Stimulated activated CD4-positive, alpha-beta T cell treated with anti-CD3 and anti-CD28 coated beads, Interleukin-12 subunit alpha, Interleukin-12 subunit beta, amount 100 ng/mL, for 24 hours (primary cell): ENCODE measurements around the gene TENM3.

ENCODE experiments used
- DNase-seq, 2 experiments: peaks; one replicate each; pipeline ENCODE4 v3.0.0-alpha.2; 2020; ENCODE audit warnings: low read depth in 2 of 2

TENM3 gene

DNA sequence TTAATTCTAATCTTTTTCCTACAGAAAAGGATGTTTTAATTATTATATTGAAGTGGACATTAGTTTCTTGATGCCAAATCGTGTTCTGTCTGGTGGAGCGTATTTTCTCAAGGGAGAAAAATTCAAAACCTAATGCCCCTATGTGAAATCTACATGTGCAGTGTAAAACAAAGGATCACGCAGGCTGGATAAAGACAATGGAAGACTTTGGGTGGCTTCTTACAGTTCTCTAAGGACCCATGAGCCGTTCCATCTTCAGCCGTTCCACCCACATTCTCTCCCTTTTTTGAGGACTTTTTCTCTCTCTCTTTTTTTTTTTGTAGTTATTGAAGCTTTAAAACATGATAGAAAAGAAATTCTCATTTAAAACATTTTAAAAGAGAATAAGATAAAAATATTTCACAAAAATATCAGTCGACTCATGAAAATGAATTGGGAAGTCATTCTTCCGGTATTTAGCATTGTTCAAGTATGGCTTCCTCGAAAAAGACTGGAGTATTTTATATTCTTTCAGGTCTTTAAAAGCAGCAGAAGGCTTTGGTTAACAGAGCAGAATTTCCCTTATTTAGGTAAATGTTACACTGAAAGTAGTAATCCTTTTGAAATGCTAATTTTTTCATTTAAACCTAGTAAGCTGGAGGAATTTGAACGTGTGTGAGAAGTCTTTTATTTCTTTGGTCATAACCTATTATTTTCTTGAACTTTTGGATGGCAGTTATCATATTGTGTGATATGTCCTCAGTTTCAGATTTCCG lies 11.0 kb downstream of the TENM3 start:
- DNase-seq: no peak

DNA sequence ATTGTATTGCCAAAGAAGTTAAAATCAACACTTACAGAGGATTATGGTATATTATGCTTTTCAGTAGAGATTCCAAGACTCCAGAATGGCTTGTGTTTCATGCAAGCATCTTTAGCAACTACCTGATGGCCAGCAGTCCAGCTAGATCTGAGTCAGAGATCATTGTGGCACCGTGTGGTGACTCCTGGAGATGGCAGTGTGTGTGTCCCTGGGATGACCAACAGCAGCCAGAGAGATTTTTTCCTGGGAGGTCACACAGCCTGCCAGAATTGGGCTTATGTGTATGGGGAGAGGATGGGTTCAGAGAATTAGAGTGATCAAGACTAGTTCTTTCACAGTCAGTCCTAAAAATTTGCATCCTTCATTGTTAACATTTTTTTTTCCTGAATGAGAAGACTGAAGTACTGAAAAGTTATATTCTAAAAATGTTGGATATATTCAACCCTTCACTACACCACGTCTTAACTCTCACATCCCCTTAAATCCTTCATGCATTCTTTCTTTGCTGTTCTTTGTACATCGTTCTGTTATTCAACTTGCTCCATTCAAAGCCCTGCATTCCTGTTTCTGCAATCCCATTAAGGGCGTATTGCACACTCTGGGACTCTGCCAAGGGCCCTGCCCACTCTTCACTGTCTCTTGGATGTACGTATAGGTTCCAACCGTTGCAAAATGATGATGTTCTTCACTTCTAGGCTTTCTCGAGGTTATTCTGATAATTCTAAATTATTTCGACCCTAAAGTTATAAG lies 12.4 kb downstream of the TENM3 start:
- DNase-seq: no peak

DNA sequence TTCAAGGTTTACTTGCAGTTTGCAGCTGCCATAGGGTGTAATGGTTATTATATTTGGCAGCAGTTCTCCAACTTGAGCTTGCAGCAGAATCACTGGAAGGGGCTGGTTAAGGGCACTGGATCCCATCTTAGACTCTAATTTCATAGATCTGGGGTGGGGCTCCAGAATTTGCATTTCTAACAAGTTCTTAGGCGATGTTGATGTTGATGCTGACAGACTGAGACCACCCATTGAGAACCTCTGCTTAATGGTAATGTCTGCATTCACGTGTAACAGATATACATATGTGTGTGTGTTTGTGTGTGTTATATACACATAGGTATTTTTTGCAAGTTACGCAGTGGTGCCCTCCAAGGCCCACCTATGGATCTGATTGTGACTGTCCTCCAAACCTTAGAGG lies 13.8 kb downstream of the TENM3 start:
- DNase-seq: no peak

DNA sequence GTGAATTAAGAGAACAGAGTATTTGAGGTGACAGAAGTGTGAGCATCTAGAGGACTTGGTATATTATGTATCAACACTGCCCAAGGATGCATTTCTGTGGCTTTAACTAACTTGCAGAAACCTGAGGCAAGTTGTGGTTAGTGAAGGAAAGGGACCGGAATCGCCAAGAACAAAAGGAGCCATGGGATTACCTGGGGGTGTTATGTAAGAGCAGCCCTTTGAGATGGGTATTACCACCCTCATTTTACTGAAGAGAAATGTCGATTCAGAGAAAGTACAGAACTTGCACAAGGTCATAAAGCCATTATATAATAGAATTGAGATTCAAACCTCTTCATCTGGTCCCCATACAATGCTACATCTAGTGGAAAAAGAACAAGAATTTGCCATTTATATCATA lies 14.3 kb downstream of the TENM3 start:
- no peak for DNase-seq

DNA sequence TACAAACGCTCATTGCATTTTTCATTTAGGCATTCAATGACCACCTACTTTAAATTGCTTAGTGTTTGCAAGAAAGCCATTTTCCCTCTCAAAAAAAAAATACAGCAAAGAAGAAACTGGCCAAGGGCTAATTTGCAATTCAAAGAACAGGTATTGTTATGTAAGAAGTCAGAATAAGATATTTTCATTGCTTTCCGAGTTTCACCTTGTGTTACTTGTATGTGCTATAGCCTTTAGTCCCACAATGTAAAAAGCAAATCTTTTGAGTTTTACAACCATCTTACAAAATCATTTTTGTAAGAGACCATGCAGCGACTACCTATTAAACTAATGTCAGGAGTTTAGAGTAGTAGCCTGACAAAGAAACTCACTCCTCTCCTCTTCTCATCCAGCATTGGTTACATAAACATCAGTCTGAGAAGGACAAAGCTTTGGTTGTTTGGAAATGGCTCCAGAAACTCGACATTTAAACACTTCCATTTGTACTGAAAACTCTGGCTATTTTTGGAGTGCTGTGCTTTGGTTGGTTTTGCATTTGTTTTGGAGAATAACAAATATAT lies 15.3 kb downstream of the TENM3 start:
- no peak for DNase-seq

DNA sequence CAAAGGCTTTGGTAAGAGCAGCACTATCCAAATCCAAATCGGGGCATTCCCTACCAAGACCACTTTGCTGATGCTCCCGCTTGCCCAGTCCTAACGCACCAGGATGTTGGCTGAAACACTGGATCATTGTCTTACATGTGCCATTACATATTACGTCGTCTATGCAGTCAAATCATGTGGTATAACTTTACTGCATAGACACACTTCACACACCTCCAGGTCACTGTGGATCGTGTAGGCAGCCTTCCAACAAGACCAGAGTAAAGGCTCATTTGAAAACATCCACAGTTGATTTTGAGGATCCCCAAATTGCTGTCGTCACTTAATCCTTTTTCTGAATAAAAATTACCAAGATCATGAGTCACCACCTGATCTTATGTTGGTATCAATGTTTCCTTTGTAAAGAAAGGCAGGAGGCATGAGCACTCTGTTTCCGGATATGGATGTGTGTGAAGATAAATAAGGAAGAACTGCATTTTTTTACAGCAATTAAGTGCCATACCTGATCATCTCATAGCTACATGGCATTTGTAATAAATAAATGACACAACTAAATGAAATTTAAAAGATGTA lies 18.5 kb downstream of the TENM3 start:
- no peak for DNase-seq

DNA sequence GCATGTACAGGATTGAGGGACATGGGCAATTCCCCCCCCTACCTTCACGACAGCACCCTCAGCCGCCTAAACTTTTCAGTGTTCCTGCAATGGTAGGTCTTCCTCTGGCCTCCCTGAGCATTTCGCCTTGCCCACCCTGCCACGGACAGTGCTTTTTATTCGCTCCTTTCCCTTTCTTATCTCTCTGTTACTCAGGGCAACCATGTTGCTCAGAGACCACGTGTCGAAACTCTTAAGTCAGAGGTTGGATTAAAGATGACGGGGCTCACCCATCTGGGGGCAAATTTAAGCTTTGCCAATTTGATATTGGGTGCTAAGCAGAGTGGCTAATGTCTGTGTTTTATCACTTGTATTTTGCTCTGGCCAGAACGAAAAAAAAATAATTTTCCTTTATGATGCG lies 20.4 kb downstream of the TENM3 start:
- no peak for DNase-seq

DNA sequence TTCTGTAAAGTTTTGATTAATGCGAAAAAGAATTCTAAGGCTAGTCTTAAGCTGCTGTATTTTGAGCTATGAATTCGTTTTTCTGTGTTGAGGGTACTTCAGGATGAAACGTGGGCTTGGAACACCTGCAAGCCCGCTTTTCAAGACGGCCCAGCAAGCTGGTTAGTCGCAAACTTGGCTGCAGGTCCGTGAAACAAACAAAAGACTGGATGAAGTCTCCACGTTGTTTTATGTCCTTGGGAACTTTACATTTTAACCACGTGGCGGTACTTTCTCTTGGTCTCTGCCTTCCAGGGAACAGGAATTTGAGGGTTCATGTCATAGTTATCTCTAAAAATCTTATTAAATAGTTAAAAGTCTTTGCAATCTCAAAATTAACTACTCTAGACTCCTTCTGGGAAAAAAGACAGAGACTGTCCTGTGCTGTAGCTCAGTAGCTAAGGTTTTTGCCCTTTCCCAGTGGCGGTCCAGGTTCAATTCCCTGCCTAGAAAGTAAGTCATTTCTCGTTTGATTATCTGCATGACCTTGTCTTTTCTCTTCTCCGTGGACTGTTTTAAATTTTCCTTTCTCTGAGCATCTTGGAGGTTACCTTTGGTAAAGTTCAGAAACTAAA lies 21.0 kb downstream of the TENM3 start:
- DNase-seq: no peak

DNA sequence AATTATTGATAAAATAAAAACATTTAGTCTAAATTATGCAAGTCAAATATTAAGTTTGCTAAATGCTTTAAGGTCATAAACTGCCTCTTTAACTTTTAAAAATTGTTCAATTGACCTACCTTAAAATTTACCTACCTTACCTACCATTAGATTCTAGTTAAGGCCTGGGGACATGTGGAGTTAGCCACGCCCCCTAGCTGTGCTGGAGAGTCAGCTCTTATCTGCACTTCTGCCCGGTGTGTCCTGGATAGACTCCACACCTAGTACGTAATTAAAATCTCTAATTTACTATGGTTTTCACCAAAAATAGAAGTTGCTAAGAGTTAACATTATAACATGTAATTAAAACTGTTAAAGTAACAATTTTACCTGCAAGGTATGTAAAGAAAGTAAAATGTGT lies 22.7 kb downstream of the TENM3 start:
- DNase-seq: no peak

DNA sequence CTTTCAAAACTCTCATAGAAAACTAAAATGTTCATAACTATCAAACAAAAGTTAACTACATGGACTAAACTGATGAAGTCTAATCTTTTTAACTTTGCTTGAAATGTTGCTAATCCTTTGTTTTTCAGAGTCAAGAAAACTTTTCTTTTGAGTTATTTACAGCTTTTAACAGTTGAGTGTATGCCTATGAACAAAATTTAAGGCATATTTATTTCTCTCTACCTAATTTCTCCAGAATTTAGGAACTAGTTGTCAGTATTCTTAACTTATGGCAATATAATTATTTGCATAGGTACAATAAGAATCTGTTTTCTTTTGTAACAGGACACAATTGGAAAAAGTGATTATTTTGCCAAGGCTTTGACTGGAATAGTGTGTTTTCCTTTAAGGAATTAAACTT lies 23.8 kb downstream of the TENM3 start:
- no peak for DNase-seq

DNA sequence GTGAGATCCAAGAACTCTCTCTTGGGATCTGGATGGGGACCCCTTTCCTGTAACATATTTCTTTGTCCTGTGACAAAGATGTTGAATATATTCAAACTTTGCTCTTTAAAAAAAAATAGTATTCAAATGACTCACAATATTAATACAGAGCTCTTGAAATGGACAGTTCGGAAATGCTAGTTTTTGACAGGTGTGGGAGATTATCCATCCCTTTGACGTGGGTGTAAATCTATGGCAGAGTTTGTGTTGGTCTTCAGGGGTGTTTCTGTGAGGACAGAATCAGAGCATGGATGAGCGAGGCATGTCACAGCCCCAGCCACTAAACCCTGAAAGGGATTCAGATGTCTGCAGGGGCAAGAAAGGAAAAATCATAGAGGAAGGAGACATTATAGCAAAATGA lies 25.8 kb downstream of the TENM3 start:
- DNase-seq: no peak

DNA sequence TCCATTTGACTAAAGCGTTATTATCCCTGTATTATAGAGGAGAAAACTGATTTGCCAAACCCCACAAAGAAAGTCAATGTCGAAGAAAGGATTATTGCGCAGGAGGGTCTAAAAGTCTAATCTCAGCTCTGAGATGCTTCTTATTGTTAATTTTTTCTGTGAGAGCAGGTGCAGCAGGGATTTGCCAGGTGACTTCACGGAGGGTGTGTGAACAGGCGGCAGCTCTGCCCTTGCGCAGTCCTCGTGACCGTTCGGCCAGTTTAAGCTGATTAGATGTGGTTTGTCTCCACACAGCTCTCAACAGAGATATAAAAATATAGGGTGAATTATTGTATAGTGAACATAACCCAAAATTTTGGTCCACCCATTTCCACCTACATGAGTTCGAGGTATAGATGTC lies 28.5 kb downstream of the TENM3 start:
- DNase-seq: no peak

DNA sequence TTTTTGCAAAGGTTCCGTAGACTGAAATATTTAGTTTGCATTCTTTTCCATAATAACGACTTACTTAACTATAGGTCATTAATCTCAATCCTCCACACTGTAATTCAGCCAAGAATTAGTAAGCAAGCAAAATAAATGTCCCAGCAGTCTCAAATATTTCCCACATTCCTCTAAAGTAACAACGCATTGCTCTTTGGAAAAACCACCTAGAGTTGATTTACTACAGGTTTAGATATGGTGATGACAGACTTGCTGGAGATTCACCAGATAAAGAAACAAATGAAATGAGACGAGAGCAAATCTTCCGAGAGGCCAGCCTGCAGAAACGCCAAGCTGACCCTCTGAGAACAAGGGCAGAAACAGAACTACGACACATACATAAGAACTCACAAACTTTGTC lies 28.9 kb downstream of the TENM3 start:
- DNase-seq: no peak

DNA sequence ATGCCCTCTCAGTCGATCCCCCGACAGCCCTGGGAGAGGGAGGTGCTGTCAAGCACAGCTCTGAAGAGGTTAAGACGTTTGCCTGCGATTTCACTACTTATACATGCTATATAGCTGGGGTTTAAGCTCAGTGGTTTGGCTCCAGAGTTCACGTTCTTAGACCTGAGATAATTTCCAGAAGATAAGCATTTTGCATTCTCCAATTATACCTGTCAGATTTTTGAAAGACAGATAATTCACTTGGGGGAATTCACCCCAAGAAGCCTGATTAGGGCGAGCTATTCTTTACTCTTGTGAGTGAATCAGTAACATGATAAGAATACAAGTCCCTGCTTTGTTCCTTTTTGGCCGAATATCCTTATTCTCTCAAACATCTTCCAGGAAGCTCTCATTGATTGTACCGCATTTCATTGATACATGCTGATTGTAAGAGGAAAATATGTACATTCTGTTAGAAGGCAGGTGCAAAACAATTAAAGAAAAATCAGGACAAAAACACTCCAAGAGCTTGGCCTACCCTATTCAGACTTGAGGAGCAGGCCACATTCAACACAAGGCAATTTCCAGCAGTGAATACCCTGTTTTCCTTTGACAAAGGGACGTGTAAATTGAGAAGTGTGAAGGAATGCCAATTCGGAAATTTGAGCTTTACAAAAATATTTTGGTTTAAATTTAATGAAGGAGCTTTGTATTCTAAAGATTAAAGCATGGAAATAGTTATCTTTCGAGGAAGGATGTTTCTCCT lies 30.2 kb downstream of the TENM3 start:
- no peak for DNase-seq

DNA sequence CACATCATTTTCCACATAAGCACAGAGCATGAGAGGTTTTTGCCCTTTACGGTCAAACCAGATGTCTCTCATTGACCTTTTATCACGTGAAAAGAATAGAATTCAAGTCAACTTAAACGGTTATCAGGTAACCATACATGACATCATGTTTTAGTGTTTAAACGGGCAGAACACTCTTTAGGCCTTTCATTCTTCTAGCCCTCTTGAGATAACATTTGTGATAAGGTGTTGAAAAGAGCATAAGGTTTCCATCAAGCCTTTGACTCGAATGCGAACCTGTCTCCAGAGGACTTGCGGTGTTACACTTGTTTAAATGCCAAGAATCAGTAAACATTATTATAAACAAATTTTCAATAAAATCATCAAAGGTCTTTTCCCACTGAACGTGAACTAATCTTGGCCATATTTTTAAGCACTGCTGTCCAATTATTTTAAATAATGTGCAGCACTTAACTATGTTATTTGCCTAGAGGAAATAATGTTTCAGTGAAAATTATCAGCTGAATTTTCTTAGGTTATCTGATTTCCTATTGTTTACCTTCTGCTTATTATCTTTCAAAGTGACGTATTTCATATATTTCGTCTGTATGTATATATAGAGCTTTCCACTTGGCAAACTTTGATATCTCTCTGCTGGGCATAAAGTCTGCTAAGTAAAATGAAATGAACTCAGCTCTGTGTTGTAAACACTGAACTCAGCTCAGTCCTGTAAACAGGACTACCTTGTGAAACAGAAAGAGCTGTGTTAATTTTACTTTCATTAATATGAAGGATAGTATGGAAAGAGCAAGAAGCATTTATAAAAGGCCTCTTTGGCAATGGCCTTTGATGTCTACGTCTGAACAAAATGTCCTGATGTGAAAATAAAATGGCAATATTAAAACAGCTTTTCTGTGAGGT lies 33.3 kb downstream of the TENM3 start:
- DNase-seq: no peak

DNA sequence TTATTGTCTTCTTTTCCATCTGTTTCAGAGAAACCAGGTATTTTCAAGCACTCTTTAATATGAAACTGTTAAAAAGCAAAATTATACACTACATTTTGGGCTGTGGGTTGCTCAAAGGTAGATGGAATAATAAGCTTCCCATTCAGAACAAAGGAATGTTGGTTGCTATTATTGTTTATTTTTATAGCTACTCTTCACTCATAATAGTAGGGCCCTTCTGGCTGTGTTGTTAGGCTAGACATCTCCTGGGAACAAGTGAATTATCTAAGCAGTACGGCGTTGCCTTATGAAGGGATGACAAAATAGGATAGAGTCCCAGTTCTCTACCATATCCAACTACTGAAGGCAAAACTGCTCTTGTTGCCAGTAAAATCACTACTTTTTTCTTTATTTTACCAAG lies 34.2 kb downstream of the TENM3 start:
- DNase-seq: no peak

DNA sequence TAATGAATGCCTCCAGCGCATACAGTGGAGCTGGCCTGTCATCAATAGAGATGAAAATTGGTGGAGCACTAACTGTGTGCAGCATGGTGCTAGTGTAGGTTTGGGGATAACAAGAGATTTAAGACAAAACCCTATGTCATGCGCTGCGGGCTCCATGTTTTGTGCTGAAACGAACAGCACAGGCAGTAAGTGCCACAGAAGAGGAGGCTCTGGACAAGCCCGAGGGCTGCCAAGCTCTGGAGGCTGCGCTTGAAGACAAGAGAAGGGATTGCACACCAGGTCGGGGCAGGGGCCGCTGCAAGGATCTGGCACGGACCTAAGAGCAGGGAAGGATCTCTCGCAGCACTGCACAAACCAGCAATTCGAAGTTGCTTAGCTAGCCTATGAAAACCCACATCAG lies 35.5 kb downstream of the TENM3 start:
- DNase-seq: no peak

DNA sequence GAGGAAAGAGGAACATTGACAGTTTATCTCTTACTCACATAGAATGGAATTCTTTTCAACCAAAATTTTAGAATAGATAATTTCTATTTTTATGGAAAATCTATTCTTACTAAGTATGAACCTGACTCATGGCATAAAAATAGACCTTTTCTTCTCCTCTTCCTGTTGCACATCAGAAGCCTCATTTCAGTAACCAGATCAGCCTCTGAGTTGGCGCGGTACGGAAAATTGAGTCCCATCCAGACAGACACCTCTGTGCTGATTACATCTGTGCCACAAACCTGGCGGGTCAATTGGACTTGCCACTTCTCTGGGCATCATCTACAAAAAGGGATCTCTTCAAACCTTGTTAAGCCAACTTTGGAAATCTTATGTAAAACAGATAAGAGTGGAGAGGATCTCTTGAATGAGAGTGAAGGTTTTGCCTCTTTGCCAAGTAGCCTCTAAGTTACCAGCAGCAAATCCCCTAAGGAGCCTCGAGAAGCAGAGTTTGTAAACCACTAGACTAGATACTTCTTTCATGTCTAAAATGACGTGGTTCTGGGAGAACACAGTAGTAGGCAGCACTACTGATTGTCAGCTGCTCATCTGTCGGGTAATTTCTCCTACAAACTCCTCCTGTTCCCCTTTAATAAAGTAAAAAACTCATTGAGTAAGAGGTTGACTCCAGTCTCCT lies 37.4 kb downstream of the TENM3 start:
- DNase-seq: no peak

DNA sequence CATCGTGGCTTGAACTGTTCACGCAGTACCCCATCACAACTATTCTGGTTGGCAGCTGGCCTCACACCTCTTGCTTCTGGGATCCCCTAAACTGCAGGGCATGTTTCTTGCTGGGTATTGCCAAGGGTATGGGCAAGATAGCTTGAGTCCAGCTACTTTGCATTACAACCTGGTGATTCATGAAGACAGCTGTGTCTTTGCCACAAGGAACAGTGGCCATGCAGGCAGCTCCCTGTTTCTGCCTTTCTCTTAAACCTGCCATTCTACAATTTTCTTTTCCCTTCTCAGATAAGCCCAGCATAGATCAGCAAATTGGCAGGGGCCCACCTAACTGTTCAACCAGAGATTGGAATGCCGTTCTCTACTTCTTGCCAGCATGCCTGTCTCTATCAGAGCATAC lies 42.8 kb downstream of the TENM3 start:
- no peak for DNase-seq

DNA sequence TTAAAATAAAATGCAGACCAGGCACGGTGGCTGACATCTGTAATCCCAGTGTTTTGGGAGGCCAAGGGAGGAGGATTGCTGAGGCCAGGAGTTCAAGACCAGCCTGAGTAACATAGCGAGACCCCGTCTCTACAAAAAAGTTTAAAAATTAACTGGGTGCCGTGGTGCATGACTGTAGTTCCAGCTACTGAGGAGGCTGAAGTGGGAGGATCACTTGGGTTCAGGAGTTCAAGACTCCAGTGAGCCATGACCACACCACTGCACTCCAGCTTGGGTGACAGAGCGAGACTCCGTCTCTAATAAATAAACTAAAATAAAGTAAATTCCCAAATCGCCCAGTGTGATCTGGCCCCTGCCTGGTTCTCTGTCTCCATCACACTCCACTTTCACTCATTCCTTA lies 43.7 kb downstream of the TENM3 start:
- no peak for DNase-seq
